Measurements from ENCODE around the gene CPED1. TPM values are rescaled to one million over a fixed set of nuclear protein-coding genes. Genes with fewer than 3 reads are reported as not detected.

CPED1 gene
- total RNA-seq, 2 experiments from 2014 or later = not detected

DNA sequence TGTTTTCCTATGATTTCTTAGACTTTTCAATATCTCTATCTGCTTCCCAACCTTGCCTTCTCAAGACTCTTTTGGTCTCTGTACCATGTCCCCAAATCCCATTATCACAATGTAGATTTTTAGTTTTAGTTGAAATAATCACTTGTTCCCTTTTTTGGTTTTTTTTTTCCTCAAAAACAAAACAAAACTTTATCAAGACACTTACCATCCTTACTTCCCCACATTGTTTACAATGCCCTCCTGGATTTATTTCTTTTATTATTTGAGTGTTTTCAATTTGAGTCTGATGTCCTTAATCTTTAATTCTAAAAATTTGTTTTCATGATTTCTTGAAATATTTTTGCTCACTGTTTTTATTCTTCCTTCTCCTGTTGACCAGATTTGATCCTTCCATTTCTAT, 112.6 kb downstream of the CPED1 start:
- intact Hi-C loops (cut with micrococcal nuclease; ENCODE audit: unreplicated experiment) = no loop called here
- no peak overlapping the region for H3K27ac ChIP-seq (ENCODE audit: low read depth, low read length, poor library complexity, severe bottlenecking)
- H3K9me2 ChIP-seq (ENCODE audit: insufficient read depth, low read length) = no peaks in the 10 kb centered on the region
- POLR2A ChIA-PET = interaction anchor here (0.6 kb wide), 1 partner anchor 19 kb away, joined by 3 read pairs; no protein-coding TSS in a partner anchor
- no peaks in the 10 kb centered on the region for H3K36me3 ChIP-seq (ENCODE audit: insufficient read depth, low read length)
- no peaks in the 10 kb centered on the region for H3K9me3 ChIP-seq (ENCODE audit: low read length)
- TF ChIP-seq EZH2phosphoT487 (IDR thresholded peaks at IDR 0.05; ENCODE audit: borderline replicate concordance, low read depth, low read length) = no peak
- TF ChIP-seq, protein P1, sequence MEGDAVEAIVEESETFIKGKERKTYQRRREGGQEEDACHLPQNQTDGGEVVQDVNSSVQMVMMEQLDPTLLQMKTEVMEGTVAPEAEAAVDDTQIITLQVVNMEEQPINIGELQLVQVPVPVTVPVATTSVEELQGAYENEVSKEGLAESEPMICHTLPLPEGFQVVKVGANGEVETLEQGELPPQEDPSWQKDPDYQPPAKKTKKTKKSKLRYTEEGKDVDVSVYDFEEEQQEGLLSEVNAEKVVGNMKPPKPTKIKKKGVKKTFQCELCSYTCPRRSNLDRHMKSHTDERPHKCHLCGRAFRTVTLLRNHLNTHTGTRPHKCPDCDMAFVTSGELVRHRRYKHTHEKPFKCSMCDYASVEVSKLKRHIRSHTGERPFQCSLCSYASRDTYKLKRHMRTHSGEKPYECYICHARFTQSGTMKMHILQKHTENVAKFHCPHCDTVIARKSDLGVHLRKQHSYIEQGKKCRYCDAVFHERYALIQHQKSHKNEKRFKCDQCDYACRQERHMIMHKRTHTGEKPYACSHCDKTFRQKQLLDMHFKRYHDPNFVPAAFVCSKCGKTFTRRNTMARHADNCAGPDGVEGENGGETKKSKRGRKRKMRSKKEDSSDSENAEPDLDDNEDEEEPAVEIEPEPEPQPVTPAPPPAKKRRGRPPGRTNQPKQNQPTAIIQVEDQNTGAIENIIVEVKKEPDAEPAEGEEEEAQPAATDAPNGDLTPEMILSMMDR (conservative IDR thresholded peaks at IDR 0.05; ENCODE audit: low read length) = no peak
- H3K4me2 ChIP-seq (ENCODE audit: low read length) = no peak overlapping the region
- CTCF ChIA-PET (ENCODE audit: unreplicated experiment) = no interaction called here
- no TSS peak for BruUV-seq (replicated peaks)
- no peak overlapping the region for H3K4me3 ChIP-seq (ENCODE audit: low read depth, low read length, poor library complexity, severe bottlenecking)
- H2AFZ ChIP-seq (ENCODE audit: low read length) = no peak overlapping the region
- no peaks in the 10 kb centered on the region for H3K4me1 ChIP-seq (ENCODE audit: insufficient read depth, low read length, poor library complexity, severe bottlenecking)
- DNase-seq (ENCODE audit: low spot score) = no peak
- no peaks in the 10 kb centered on the region for H3K79me2 ChIP-seq (ENCODE audit: insufficient read depth, low read depth, low read length)
- no peaks in the 10 kb centered on the region for H4K20me1 ChIP-seq (ENCODE audit: insufficient read depth, low read length)

GRCh38 chr7:121101621-121102020, 113.1 kb downstream of the CPED1 start:
- H3K4me1 ChIP-seq (ENCODE audit: insufficient read depth, low read length, poor library complexity, severe bottlenecking) = no peaks in the 10 kb centered on the region
- CTCF ChIA-PET (ENCODE audit: unreplicated experiment) = no interaction called here
- H3K4me3 ChIP-seq (ENCODE audit: low read depth, low read length, poor library complexity, severe bottlenecking) = no peak overlapping the region
- no peaks in the 10 kb centered on the region for H4K20me1 ChIP-seq (ENCODE audit: insufficient read depth, low read length)
- no peaks in the 10 kb centered on the region for H3K9me3 ChIP-seq (ENCODE audit: low read length)
- no peak overlapping the region for H2AFZ ChIP-seq (ENCODE audit: low read length)
- BruUV-seq (replicated peaks) = no TSS peak
- no peak overlapping the region for H3K4me2 ChIP-seq (ENCODE audit: low read length)
- DNase-seq (ENCODE audit: low spot score) = no peak
- POLR2A ChIA-PET = interaction anchor here (0.7 kb wide), 1 partner anchor 106 kb away, joined by 4 read pairs; no protein-coding TSS in a partner anchor
- H3K36me3 ChIP-seq (ENCODE audit: insufficient read depth, low read length) = no peaks in the 10 kb centered on the region
- no peak overlapping the region for H3K27ac ChIP-seq (ENCODE audit: low read depth, low read length, poor library complexity, severe bottlenecking)
- intact Hi-C loops (cut with micrococcal nuclease; ENCODE audit: unreplicated experiment) = no loop called here
- no peaks in the 10 kb centered on the region for H3K79me2 ChIP-seq (ENCODE audit: insufficient read depth, low read depth, low read length)
- no peaks in the 10 kb centered on the region for H3K9me2 ChIP-seq (ENCODE audit: insufficient read depth, low read length)
- TF ChIP-seq EZH2phosphoT487 (IDR thresholded peaks at IDR 0.05; ENCODE audit: borderline replicate concordance, low read depth, low read length) = no peak
- TF ChIP-seq, protein P1 (conservative IDR thresholded peaks at IDR 0.05; ENCODE audit: low read length) = no peak

DNA sequence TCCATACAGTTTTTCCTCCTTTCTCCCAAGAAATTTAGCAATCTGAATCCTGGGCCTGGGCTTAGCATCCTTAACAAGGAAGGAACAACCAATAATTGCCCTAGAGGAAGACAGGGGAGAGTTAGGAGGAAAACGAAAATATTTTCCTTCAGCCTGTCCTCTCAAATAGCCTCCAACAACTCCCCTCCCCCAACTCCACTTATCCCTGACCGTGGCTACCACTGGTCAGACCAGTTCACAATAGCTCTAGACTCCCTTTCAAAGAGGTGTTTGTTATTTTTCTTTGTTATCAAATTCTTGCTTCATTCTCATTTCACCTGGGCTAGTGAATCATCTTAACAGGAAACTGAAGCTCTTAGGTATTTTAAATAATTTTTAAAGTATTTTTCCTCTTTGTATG, 114.1 kb downstream of the CPED1 start:
- H3K36me3 ChIP-seq (ENCODE audit: insufficient read depth, low read length) = no peaks in the 10 kb centered on the region
- no peaks in the 10 kb centered on the region for H3K79me2 ChIP-seq (ENCODE audit: insufficient read depth, low read depth, low read length)

More for the DNA sequence above, 114.1 kb downstream of the CPED1 start:
- TF ChIP-seq, protein P1 (conservative IDR thresholded peaks at IDR 0.05; ENCODE audit: low read length) = no peak
- no peak for TF ChIP-seq EZH2phosphoT487 (IDR thresholded peaks at IDR 0.05; ENCODE audit: borderline replicate concordance, low read depth, low read length)
- Histone ChIP-seq H3K4me3 (ENCODE audit: low read depth, low read length, poor library complexity, severe bottlenecking) (no peak overlapping the region), H3K9me3 (ENCODE audit: low read length) (no peaks in the 10 kb centered on the region), H3K9me2 (ENCODE audit: insufficient read depth, low read length) (no peaks in the 10 kb centered on the region), H2AFZ (ENCODE audit: low read length) (no peak overlapping the region), H4K20me1 (ENCODE audit: insufficient read depth, low read length) (no peaks in the 10 kb centered on the region), H3K4me1 (ENCODE audit: insufficient read depth, low read length, poor library complexity, severe bottlenecking) (no peaks in the 10 kb centered on the region), H3K27ac (ENCODE audit: low read depth, low read length, poor library complexity, severe bottlenecking) (no peak overlapping the region), H3K4me2 (ENCODE audit: low read length) (no peak overlapping the region)
- CTCF ChIA-PET (ENCODE audit: unreplicated experiment) = no interaction called here
- DNase-seq (ENCODE audit: low spot score) = no peak
- POLR2A ChIA-PET = interaction anchor here (0.5 kb wide), 1 partner anchor 895 kb away, joined by 3 read pairs; no protein-coding TSS in a partner anchor
- intact Hi-C loops (cut with micrococcal nuclease; ENCODE audit: unreplicated experiment) = no loop called here
- BruUV-seq (replicated peaks) = no TSS peak

Data from OCI-LY7 (cell line).